ENCODE data around the gene EMC9.

EMC9 gene

GRCh38 chr14:24186831-24187538 lies 45.6 kb upstream of the EMC9 start:
- no peak overlapping the region for H3K4me3 ChIP-seq (replicated peaks in 1 of 2; ENCODE audit: low read depth in 2 of 2, low read length in 2 of 2)
- TF ChIP-seq CTCF (IDR thresholded peaks at IDR 0.05; ENCODE audit: low read depth, low read length): no peak
- no peak for DNase-seq (ENCODE audit: low read depth in 2 of 2)

- no peak for TF ChIP-seq CTCF (IDR thresholded peaks at IDR 0.05; ENCODE audit: low read depth, low read length)
- DNase-seq (ENCODE audit: low read depth in 2 of 2): no peak
- no peak overlapping the region for H3K4me3 ChIP-seq (replicated peaks in 1 of 2; ENCODE audit: low read depth in 2 of 2, low read length in 2 of 2)
These were observed 44.4 kb upstream of the EMC9 start for GRCh38 chr14:24185741-24186140.

- no peak for DNase-seq (ENCODE audit: low read depth in 2 of 2)
- no peak for TF ChIP-seq CTCF (IDR thresholded peaks at IDR 0.05; ENCODE audit: low read depth, low read length)
- no peak overlapping the region for H3K4me3 ChIP-seq (replicated peaks in 1 of 2; ENCODE audit: low read depth in 2 of 2, low read length in 2 of 2)
These were observed 43.6 kb upstream of the EMC9 start for GRCh38 chr14:24185026-24185425.

GRCh38 chr14:24184104-24184970 lies 42.9 kb upstream of the EMC9 start:
- TF ChIP-seq CTCF (IDR thresholded peaks at IDR 0.05; ENCODE audit: low read depth, low read length): no peak
- no peak overlapping the region for H3K4me3 ChIP-seq (replicated peaks in 1 of 2; ENCODE audit: low read depth in 2 of 2, low read length in 2 of 2)
- no peak for DNase-seq (ENCODE audit: low read depth in 2 of 2)

- TF ChIP-seq CTCF (IDR thresholded peaks at IDR 0.05; ENCODE audit: low read depth, low read length): no peak
- H3K4me3 ChIP-seq (replicated peaks in 1 of 2; ENCODE audit: low read depth in 2 of 2, low read length in 2 of 2): no peak overlapping the region
- no peak for DNase-seq (ENCODE audit: low read depth in 2 of 2)
These were observed 41.7 kb upstream of the EMC9 start for GRCh38 chr14:24183014-24183481.

- TF ChIP-seq CTCF (IDR thresholded peaks at IDR 0.05; ENCODE audit: low read depth, low read length): no peak
- H3K4me3 ChIP-seq (replicated peaks in 1 of 2; ENCODE audit: low read depth in 2 of 2, low read length in 2 of 2): no peak overlapping the region
- DNase-seq (ENCODE audit: low read depth in 2 of 2): no peak
These were observed 40.9 kb upstream of the EMC9 start for GRCh38 chr14:24182110-24182882.
